CD1c-positive myeloid dendritic cell (primary cell): ENCODE results near the gene MCFD2.

ENCODE experiments used
- DNase-seq: peaks from one replicate; pipeline ENCODE4 v3.0.0-alpha.2; 2016; ENCODE audit errors: extremely low spot score

MCFD2 gene

DNA sequence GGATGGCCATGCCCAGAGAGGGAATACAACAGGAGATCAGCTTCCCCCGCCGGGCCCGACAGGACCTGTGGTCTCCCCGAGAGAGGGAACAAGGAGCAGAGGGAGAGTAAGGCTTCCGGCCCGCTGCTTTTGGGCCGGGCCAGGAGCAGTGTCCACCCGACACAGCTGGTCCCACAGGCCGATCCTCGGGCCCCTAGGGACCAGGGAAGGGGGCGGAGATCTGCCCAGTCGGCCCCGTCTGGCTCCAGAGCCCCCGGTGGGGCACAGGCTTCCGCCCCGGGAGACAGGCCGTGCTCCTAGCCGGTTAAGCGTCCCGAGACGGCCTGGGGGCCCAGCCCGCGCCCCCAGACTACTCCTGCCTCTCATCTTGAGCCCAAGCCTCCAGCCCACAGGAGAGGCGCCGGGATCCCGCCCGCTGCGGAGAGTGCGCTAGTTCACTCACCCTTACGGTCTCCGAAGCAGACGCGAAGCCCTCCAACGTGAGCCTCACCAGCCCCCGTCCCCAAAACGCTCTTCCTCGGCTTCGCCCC is at the start of gene MCFD2:
Gene MCFD2 (minus strand): TSS at position 526 of the 530 bp plus-strand sequence. CDS start 6,635 bp downstream, outside the sequence.
- peak; percentile 6 for DNase-seq

DNA sequence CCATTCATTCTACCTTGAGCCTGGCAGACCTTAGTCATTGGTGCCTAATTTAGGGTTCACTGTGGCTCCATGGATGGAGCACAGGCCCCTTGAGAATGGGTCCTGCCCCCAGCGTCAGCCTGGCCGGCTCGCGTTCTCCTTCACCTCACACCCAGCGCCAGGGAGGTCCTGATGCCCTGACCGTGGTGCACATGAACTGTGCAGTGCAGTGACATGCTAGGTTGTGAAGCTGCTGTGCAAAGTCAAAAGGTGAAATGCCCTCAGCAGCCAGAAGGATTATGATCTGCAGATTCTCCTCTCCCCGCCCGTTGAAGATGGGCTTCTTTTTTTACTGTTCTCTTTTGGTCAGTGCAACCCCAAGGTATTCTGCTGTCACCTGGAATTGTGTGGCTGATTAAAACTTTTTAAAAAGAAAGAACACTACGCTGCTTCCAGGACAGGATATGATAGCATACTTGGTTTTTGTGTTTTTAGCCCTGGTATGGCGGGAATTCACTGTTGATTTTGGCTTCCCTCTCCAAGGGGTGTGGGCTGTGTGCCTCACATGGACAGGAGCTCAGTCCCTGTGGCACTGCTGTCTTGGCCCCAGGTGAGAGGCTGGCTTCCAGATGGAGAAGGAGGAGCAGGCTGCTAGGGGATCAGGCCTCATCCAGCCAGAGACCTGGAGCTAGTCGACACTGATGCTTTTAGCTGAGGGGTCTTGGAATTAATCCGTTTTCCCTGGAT is 49.4 kb upstream of the MCFD2 start:
- no peak for DNase-seq

DNA sequence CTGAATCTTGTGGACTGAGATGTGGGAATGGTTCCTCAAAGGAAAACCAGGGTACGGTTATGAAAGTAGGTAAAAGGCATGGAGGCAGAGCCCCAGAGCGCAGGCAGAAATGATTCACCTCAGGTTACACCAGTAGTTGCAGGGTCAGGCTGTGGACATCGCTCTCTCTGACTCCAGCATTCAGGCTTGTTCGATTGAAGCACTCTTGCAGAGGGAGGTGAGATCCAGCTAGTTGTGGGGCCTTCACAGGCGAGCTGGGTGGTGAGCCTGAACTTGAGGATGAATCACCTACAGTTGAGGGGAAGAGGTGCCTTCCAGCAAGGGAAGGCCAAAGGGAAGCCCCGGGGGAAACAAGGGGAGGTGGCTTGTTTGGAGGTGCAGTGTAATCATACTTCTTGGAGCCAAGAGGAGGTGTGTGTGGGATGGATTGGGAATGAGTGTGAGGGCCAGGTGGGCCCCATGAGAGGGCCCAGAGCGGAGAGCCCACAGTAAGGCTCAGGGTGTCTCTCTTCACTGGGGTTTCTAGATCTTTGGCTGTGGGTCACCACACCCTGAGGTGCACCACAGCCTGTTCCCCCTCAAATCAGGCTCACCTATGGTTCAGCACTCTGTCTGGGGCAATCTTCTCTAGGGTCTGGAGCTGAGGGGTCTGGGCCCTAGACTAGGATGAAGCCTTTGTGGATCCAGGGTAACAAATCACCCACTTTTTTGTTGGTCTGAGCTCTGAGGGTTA is 48.5 kb upstream of the MCFD2 start:
- peak; percentile 33 for DNase-seq

DNA sequence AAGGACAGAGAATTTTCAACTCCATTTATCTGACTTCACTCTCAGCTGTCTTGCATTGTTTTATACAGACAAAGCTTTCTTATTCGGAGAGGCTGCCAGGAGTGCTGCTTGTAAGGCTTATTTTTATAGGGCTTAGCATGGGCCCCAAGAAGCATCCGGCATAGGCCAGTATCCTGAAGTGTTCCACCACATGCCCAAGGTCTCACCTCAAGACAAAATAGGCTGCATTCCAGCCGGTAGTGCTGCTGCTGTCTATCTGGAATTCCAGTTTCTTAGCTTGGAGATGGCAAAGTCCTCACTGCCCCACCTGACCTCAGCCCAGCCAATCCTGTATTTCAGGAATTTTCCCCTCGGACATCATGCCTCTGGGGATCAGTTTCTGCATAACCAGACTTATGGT is 47.6 kb upstream of the MCFD2 start:
- DNase-seq: no peak

DNA sequence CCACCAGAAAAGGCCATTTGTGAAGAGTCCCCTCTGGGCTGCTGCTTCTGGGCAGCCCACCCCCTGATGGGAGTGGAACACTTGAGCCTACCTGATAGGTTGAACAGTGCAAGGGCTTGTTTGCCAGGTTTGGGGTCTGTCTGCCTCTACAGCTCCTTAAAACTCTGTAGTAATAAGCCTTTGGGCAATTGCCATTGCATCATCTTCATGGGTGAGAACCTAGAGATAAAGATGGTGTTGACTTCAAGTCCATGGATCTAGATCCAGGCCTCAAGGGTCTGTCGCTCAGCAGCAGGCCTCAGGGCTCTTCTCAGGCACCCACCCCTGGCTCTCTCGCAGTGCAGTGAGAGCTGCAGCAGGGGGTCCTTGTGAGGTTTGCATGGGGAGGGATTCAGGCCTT is 47.1 kb upstream of the MCFD2 start:
- DNase-seq: no peak

DNA sequence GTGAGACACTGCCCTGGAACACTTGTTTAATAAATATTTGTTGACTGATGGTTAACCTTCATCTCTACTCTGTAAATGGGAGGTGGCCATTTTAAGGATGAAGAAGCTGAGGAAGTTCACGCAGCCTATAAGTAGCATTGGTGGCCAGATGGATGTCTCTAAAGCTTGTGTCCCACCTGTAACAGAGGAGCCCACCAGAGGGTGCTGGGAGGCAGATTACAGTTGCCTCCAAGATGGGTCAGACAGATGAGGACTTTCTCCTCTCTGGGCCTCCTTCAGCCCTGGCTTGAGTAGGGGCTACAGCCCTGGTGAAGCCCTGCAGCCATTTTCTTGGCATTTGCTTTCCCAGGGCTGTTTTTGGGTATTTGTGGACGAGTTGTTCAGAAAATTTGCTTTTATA is 45.0 kb upstream of the MCFD2 start:
- DNase-seq: no peak

DNA sequence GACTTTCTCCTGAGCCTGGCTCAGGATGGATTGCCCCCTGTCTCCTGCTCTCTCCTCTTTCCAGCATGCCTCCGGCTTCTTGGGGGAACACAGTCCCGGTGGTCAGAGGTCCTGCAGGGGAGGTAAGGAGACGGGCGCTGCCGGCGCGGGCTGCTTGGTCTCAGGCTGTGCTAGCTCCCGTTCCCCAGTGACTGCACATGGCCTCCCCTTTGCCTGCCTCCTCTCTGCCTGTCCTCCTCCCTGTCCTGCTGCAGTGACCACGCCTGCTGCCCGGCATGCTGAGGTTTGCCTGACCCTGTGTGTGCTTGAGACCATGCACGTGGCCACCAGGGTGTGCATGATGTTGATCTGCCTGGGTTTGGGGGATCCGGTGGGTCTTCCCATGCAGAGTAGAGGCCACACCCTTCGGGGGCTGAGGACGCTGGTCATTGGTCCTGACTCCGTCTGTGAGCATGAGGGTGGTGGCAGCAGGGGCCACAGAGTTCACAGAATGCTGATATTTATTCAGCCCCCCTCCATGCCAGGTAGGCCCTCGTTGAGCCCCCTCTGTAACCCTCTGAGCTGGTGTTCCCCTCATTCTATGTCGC is 42.9 kb upstream of the MCFD2 start:
- no peak for DNase-seq

DNA sequence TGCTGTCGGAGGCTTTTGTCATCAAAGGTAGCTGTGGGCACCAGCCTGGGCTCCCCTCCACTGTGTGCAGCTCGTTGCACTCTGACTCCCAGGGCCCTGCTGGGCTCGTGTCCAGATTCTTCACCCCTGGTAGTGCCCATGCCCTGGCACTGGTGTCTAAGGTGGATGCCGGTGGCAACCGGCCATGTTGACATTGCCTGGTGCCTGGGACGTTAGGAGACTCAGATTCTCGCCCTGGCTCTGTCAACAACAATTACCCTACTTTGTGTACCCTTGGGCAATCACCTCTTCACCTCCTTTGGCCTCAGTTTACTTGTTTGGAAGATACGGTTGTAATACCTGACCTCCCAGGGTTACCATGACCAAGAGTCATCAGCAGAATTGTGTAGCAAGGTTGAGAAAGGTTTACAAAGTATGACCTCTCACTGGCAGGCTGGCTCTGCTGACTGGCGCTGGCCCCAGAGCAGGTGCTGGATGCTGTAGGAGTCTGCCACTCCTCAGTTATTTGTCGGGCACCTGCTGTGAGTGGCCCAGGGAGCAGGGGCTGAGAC is 41.5 kb upstream of the MCFD2 start:
- DNase-seq: no peak

DNA sequence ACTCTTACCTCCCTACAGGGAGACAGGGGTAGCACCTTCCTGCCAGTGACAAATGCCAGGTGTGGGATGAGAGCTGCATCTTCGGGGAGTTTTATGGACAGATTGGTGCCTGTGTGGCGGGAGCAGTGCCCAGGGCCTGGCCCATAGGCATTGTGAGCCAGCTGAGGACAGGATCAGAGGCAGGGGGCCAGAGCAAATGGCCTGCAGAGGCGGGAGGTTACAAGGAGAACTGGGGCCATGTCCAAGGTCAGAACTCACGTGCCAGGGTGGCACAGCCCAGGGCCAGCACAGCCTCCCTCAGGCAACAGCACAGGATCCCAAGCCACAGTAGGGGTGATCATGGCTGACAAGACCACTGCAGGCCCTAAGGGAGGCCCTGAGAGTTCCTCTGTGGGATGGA is 40.2 kb upstream of the MCFD2 start:
- no peak for DNase-seq

DNA sequence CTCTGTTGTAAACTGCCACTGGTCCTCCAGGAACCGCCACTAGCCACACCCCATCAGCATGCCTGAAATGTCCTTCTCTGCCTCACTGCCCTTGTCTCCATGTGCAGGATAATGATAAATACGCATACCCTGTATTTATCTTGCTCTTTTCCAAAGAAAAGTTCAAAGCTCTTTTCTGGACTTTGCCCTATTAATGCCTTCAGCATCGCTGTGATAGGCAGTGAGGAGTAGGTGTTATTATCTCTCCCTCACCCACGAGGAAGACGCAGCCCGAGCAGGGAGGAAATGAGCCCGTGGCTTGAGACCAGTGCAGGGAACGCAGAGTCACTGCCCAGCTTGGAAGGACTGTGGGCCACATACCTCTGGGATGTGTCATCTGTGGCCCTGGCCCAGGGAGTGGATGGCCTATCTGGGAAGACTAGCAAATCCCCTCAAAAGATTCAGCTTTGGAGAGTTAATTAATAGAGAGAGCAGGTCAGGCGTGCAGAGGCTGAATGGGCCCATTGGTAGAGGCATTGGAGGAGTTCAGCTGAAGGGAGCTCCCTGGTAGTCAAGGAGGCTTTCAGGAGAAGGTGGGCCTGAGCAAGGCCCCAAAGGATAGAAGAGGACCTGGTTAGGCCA is 39.5 kb upstream of the MCFD2 start:
- DNase-seq: no peak

DNA sequence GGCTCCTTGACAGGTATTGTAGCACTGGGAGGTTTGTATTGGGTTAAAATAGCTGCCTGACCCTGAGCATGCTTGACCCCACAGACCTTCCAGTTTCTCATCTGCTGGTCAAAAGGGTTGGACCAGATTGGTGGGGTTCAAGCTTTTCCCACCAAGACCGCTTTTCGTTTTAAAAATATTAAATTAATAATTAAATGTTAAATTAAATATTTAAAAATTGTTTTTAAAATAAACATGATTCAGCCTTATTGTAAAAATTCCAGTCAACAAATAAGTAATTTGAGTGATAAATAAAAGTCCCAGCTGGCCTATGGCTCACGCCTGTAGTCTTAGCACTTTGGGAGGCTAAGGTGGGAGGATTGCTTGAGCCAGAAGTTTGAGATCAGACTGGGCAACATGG is 36.6 kb upstream of the MCFD2 start:
- no peak for DNase-seq

DNA sequence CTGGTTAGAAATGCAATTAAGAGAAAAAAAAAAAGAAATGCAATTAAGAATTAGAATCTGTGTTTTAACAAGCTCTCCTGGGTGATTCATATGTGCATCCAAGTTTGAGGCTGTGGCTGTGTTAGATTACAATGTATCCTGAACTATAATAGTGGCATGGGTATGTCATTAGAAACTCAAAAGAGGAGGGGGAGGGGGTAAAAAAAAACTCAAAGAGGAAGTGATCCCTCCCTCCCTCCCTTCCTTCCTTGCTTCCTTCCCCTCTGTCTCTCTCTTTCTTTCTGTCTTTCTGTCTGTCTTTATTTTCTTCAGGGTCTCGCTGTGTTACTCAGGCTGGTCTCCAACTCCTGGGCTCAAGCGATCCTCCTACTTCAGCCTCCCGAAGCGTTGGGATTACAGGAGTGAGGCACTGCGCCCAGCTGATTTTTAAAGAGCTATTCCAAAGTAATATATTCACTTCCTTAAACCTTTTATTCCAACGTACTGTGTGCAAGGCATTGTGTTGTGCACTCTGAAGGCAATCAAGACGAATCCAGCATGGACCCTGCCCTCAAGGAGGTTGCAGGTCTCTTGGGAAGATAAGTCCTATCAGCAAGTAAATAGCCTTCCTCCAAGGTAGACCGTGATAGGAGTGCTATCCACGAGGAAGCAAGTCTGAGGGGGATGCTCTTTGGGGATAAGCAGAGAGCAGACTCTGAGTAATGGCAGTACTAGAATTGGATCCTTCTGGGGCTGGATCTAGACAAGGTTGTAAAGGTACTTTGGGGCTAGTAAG is 35.9 kb upstream of the MCFD2 start:
- no peak for DNase-seq

DNA sequence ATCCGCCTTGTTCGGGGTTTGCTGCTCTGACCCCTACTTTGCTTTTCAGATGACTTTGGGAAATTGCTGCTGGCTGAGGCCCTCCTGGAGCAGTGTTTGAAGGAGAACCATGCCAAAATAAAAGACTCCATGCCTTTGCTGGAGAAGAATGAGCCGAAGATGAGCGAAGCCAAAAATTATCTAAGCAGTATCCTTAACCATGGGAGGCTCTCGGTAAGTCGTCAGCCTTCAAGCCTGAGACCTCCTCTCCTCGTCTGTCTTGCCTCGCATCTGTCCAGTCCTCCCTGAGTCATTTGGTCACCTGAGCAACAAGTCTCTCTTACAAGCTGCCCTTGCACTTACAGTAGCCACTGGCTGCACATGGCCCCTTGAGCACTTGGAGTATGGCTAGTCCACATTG is 34.7 kb upstream of the MCFD2 start:
- DNase-seq: no peak

DNA sequence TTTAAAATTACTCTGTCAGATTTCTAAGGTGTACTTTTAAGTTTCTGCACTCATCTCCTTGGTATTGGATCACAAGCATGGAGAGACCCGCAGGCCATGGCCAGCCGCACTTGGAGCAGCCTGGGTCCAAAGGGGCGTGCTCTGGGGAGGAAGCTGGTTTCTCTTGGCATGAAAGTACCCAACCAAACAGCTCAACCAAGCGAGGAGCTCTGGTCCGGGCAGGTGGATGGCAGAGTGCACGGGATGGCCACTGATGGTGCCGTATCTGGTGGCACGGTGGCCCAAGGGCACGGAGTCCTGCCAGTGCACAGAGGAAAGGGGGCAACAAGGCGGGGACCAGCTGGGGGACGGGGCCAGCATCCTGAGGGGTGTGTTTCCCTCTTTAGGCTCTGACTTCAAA is 32.2 kb upstream of the MCFD2 start:
- no peak for DNase-seq

DNA sequence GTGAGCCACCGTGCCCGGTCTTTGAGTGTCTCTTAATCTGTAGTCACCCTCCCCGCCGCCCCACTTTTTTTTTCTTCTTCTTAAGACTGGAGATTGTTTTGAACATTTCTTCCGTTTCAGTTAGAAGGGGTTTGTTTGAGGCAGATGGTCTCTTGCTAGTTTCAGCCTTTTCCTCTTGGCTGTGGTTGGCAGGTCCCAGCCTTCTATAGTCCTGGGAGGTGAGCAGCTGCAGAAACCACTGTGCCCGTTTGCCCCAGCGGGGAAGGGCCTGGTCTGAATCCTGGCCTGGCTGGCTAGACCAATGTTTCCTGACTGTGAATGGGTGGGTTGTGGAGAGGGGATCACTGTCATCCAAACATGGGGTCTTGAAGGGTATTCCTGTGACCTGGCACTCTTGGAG is 30.1 kb upstream of the MCFD2 start:
- no peak for DNase-seq

DNA sequence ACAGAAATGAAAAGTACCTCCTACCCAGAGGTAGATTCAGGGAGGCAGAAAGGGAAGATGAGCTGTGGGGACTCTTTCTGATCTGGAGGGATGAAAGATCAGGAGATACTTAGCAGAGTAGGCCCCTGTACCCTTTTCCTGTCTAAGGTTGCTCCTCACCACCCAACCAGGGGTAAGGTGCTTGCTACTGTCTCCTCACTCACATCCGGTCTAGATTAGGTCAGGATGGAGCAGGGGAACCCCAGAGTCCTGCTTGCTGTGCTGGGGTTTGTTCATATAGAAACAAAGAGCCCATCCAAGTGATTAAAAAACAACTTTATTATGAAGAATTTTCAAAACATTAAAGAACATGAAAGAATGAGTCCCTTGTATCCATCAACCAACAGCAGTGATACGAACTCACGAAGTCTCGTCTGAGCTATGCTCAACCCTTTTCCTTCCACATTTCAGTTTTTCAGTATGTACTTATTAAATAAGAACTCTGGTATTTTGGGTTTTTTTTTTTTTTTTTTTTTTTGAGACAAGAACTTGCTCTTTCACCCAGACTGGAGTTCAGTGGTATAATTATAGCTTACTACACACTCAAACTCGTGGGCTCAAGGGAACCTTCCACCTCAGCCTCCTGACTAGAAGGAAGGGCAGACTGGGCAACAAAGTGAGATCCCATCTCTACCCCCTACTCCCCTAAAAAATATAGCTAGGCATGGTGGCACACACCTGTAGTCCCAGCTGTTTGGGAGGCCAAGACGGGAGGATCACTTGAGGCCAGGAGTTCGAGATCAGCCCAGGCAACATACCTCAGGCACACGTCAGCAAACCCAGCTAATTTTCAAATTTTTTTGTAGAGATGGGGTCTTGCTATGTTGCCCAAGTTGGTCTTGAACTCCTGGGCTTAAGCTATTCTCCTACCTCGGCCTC is 28.5 kb upstream of the MCFD2 start:
- no peak for DNase-seq

DNA sequence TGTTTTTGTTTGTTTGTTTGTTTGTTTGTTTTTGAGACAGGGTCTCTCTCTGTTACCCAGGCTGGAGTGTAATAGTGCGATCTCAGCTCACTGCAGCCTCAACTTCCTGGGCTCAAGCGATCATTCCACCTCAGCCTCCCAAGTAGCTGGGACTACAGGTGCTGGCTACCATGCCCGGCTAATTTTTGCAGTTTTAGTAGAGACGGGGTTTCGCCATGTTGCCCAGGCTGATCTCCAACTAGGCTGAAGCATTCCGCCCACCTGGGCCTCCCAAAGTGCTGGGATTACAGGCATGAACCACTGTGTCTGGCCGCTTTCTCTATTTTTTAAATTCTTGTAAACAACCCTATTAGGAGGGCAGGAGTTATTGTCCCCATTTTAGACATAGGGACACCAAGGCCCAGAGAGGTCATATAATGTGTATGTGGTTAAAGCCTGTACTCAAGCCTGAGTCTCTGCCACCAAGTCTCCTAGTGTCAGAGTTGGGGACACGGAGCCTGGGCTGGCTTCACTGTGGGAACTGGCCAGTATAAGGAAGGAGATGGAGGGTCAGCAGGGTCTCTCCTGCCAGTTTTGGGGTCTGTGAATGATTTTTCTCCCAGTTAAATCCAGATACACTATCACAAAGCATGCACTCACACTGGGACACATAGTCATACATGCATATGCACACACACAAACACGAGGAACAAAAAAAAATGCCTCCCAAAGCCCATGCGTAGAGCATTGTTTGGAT is 27.5 kb upstream of the MCFD2 start:
- no peak for DNase-seq

DNA sequence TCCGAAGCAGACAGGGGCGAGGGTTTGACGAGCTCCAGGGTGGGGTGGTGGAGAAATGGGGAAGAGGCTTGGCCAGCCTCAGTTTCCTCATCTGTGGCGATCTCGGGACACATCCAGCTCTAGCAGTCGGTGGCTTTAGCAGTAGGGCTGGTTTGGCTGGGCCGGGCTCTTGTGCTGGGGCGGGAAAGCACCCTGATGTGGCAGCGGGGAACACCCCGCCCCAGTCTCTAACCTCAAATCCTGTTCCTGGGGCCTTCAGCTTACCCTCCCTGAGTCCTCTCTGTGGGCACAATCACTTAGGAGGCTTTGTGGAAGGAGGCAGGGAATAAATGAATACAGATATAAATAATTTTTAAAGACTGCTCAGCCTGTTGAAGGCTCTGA is 26.5 kb upstream of the MCFD2 start:
- DNase-seq: peak; percentile 60

DNA sequence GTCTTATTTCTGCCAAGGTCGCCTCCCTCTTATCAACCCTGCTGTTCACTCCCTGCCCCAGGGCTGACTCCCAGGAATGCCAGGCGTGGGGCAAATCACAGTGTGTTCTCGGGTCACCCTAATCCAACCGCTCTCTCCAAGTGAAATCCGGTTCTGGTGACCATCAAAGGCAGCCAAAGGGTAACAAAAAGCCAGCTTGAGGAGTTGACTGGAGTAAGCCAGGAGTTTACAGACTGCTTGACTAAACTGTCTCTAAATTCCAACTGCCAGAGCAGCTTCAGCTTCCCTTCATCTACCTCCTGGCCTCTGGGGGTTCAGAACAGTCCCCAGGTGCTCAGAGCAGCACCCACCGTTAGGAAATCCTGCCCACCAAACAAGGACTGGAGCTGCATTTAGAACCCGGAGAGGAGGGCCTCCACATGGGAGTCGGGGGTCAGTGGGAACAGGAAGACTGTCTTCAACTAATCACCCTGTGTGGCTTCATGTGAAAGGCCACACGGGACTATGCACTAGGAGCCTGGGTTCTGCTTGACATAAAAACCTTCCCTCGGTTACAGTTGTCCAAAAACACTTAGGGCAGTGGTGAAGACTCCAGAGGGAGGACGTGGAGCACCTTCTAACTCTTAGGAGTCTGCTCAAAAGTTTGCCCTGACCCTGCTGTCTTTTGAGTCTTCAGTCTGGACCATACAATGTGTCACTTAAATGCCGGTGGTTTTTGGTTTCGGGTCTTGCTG is 24.2 kb upstream of the MCFD2 start:
- no peak for DNase-seq
